GM12878 (cell line): ENCODE data around the gene MICAL3. TPM values are rescaled to one million over a fixed set of nuclear protein-coding genes. Genes with fewer than 3 reads are reported as not detected.

Experiments
- ATAC-seq: fragments of 200-7000 bp; cut with Tn5 transposase; 3 replicates; pipeline ENCODE4 v1.9.1; 2020; ENCODE audit warnings: mild to moderate bottlenecking, moderate library complexity
- BruUV-seq: library from RNA; stranded (reverse); fragments of 400-500 nt; replicated peaks from 2 replicates; lab custom pipeline; 2021; lab: Mats Ljungman, UMichigan
- CTCF ChIA-PET: fragments of 300-600 bp; sonication (Branson Sonifier 250); formaldehyde crosslinking; extraction: SDS; loops from one replicate; lab custom pipeline; 2021; ENCODE audit warnings: inconsistent platforms; lab: Yijun Ruan, JAX
- POLR2A ChIA-PET: fragments of 350-600 bp; formaldehyde crosslinking; extraction: SDS; loops from one replicate; lab custom pipeline; 2021; ENCODE audit warnings: inconsistent platforms; lab: Charles Lee
- RAD21 ChIA-PET: fragments of 300-600 bp; sonication (Branson Sonifier 250); formaldehyde crosslinking; loops from one replicate; lab custom pipeline; 2023; ENCODE audit warnings: antibody characterized with exemption; ENCODE audit not compliant: unreplicated experiment; lab: Charles Lee
- SMC1A ChIA-PET: fragments of 300-600 bp; sonication (Branson Sonifier 250); formaldehyde crosslinking; loops from one replicate; lab custom pipeline; 2023; ENCODE audit not compliant: unreplicated experiment, uncharacterized antibody; lab: Charles Lee
- DNase-seq: peaks from one replicate; pipeline ENCODE4 v3.0.0-alpha.2; 2011; ENCODE audit warnings: low read depth, low spot score
- FAIRE-seq: peaks from 3 replicates; lab custom pipeline; 2011; peaks lifted over from hg19 to GRCh38; lab: Jason Lieb, UNC
- H2AFZ ChIP-seq: 2 replicates; pipeline ENCODE4 v1.6.0; 2011; ENCODE audit warnings: low read depth, low read length, control low read depth; ENCODE audit not compliant: control insufficient read depth
- H3K27ac ChIP-seq: 2 replicates; pipeline ENCODE4 v1.5.1; 2011; ENCODE audit warnings: control low read depth; ENCODE audit not compliant: control insufficient read depth, insufficient read depth
- H3K27me3 ChIP-seq, 2 experiments: replicated peaks in 1 of 2; 2 replicates each; pipeline versions ENCODE4 v1.6.0 to v1.6.1; 2011; ENCODE audit warnings: low read length in 1 of 2; ENCODE audit not compliant: control insufficient read depth in 2 of 2, insufficient read depth in 2 of 2
- H3K36me3 ChIP-seq, 2 experiments: 2 replicates each; pipeline ENCODE4 v1.5.1; 2011; ENCODE audit warnings: low read length in 1 of 2; ENCODE audit not compliant: control insufficient read depth in 2 of 2, insufficient read depth in 2 of 2
- H3K4me1 ChIP-seq: 2 replicates; pipeline ENCODE4 v1.6.1; 2011; ENCODE audit warnings: mild to moderate bottlenecking, low read length, moderate library complexity, mixed read lengths; ENCODE audit not compliant: control insufficient read depth, insufficient read depth
- H3K4me2 ChIP-seq: 2 replicates; pipeline ENCODE4 v1.6.0; 2011; ENCODE audit warnings: control low read depth; ENCODE audit not compliant: control insufficient read depth, insufficient read depth
- H3K4me3 ChIP-seq: fragments of 200-600 bp; sonication (generic); 2 replicates; pipeline ENCODE4 v1.5.1; 2016
- H3K79me2 ChIP-seq: 2 replicates; pipeline ENCODE4 v1.6.0; 2011; ENCODE audit warnings: low read length; ENCODE audit not compliant: control insufficient read depth, insufficient read depth
- H3K9ac ChIP-seq: 2 replicates; pipeline ENCODE4 v1.8.0; 2011; ENCODE audit warnings: low read length, control low read depth, mixed read lengths; ENCODE audit not compliant: control insufficient read depth, insufficient read depth
- H3K9me3 ChIP-seq: replicated peaks from 3 replicates; pipeline ENCODE4 v1.5.1; 2011; ENCODE audit warnings: mild to moderate bottlenecking, low read length; ENCODE audit not compliant: control insufficient read depth, insufficient read depth
- H4K20me1 ChIP-seq: 2 replicates; pipeline ENCODE4 v1.6.0; 2011; ENCODE audit not compliant: control insufficient read depth, insufficient read depth
- ATF2 ChIP-seq: IDR thresholded peaks from 2 replicates; pipeline ENCODE4 v1.6.1; 2012; ENCODE audit warnings: low read length, inconsistent platforms
- ATF7 ChIP-seq: fragments of 450-650 bp; IDR thresholded peaks from 2 replicates; pipeline ENCODE4 v1.6.1; 2016; ENCODE audit warnings: low read depth, mild to moderate bottlenecking
- BHLHE40 ChIP-seq, 2 experiments: fragments of 450-650 bp in 1 of 2; IDR thresholded peaks; 2 replicates each; pipeline ENCODE4 v1.6.1; 2011 to 2017; ENCODE audit warnings: low read depth in 2 of 2, borderline replicate concordance in 1 of 2, improper control_type of control experiment in 1 of 2, low read length in 1 of 2, mild to moderate bottlenecking in 1 of 2
- CHD2 ChIP-seq: IDR thresholded peaks from 2 replicates; pipeline ENCODE4 v1.6.1; 2011; ENCODE audit warnings: low read depth, low read length, improper control_type of control experiment, borderline replicate concordance
- CTCF ChIP-seq, 3 experiments: IDR thresholded peaks in 2 of 3; conservative IDR thresholded peaks in 1 of 3; 2 replicates each; pipeline ENCODE4 v1.5.1; 2011; ENCODE audit warnings: low read depth in 3 of 3, low read length in 3 of 3, mild to moderate bottlenecking in 3 of 3, control low read depth in 2 of 3, moderate library complexity in 2 of 3, inconsistent platforms in 1 of 3, mixed read lengths in 1 of 3; ENCODE audit not compliant: control insufficient read depth in 2 of 3, insufficient read depth in 1 of 3; ENCODE audit errors: extremely low read depth in 1 of 3
- HDGF ChIP-seq: fragments of 450-650 bp; IDR thresholded peaks from 2 replicates; pipeline ENCODE4 v1.6.1; 2016; ENCODE audit warnings: antibody characterized with exemption
- MAX ChIP-seq: IDR thresholded peaks from 2 replicates; pipeline ENCODE4 v1.6.1; 2012; ENCODE audit warnings: low read depth, low read length, improper control_type of control experiment
- MEF2B ChIP-seq: fragments of 450-650 bp; IDR thresholded peaks from 2 replicates; pipeline ENCODE4 v1.6.1; 2018; ENCODE audit warnings: mild to moderate bottlenecking, moderate library complexity; ENCODE audit not compliant: partially characterized antibody, poor library complexity, severe bottlenecking
- NFYB ChIP-seq: IDR thresholded peaks from 2 replicates; pipeline ENCODE4 v1.6.1; 2011; ENCODE audit warnings: low read depth, mild to moderate bottlenecking, low read length, improper control_type of control experiment, moderate library complexity; ENCODE audit not compliant: insufficient read depth
- NR2C1 ChIP-seq: fragments of 450-650 bp; IDR thresholded peaks from 2 replicates; pipeline ENCODE4 v1.6.1; 2017; ENCODE audit warnings: antibody characterized with exemption, mild to moderate bottlenecking, moderate library complexity
- NR2F1 ChIP-seq: fragments of 450-650 bp; conservative IDR thresholded peaks from 2 replicates; pipeline ENCODE4 v1.6.1; 2017; ENCODE audit warnings: mild to moderate bottlenecking
- NRF1 ChIP-seq: conservative IDR thresholded peaks from 2 replicates; pipeline ENCODE4 v1.6.1; 2011; ENCODE audit warnings: mild to moderate bottlenecking, low read depth, low read length, improper control_type of control experiment
- RUNX3 ChIP-seq: IDR thresholded peaks from 2 replicates; pipeline ENCODE4 v1.6.1; 2012; ENCODE audit warnings: low read length, inconsistent platforms
- SPI1 ChIP-seq: IDR thresholded peaks from 2 replicates; pipeline ENCODE4 v1.6.1; 2011; ENCODE audit warnings: low read depth, mild to moderate bottlenecking, low read length, moderate library complexity, borderline replicate concordance; ENCODE audit not compliant: insufficient read depth
- STAT3 ChIP-seq: IDR thresholded peaks from 2 replicates; pipeline ENCODE4 v1.6.1; 2011; ENCODE audit warnings: low read depth, low read length, improper control_type of control experiment
- ZNF592 ChIP-seq: fragments of 450-650 bp; IDR thresholded peaks from 2 replicates; pipeline ENCODE4 v1.6.1; 2017; ENCODE audit warnings: mild to moderate bottlenecking, moderate library complexity
- ZZZ3 ChIP-seq: IDR thresholded peaks from 2 replicates; pipeline ENCODE4 v1.6.1; 2011; ENCODE audit warnings: low read depth; ENCODE audit not compliant: control insufficient read depth, insufficient read length
- WGBS: methylation state at CpG from one replicate; pipeline ENCODE4 v1.1.6; 2016; ENCODE audit warnings: low lambda C conversion rate; ENCODE audit not compliant: insufficient replicate concordance, insufficient coverage; ENCODE audit errors: missing lambda C conversion rate; 5-methylcytosine and 5-hydroxymethylcytosine counted together
- in situ Hi-C: fragments of 300-500 bp; cut with MboI; formaldehyde crosslinking; loops from 9 replicates; pipeline ENCODE4 v1.14.3; 2018; ENCODE audit warnings: mixed read lengths
- intact Hi-C: fragments of 100-400 bp; cut with micrococcal nuclease; formaldehyde crosslinking; loops from one replicate; pipeline ENCODE4 v1.14.2; 2022; ENCODE audit not compliant: unreplicated experiment
- polyA plus RNA-seq, 11 experiments: library from polyadenylated mRNA; depleted of rRNA in 4 of 11; unstranded in 6 of 11; stranded (reverse) in 5 of 11; fragments of >200 nt; fragmentation: Nextera tagmentation in 4 of 11; fragmentation: Illumina TruSeq in 1 of 11; extraction: Ambion mirVana in 4 of 11; extraction: Trizol in 1 of 11; gene quantifications; 1 replicate in 1 of 11; 2 replicates in 10 of 11; pipeline versions ENCODE4 v1.2.1 to v1.2.3, GENCODE V29; 2011 to 2016; ENCODE audit warnings: inconsistent platforms in 2 of 11, missing spikeins in 2 of 11, low read depth in 1 of 11
- total RNA-seq, 4 experiments: library from RNA; depleted of rRNA in 3 of 4; stranded (reverse); fragments of >200 nt in 3 of 4; fragmentation: Illumina TruSeq in 1 of 4; extraction: Trizol in 1 of 4; gene quantifications; 2 replicates each; pipeline versions ENCODE4 v1.2.1 to v1.2.3, GENCODE V29; 2013 to 2021

Gene MICAL3
- total and polyA plus RNA-seq, 10 of the 15 experiments (the other 5 are each of a cell fraction or from before 2014, with no cell fraction given): 2.6 to 92.2 (median 24.0) TPM

- 59% methylated on average over 11 of the region's 11 CpGs for WGBS
- in situ Hi-C loops: no loop called here
Measured at GRCh38 chr22:17969701-17970113, 54.7 kb downstream of the MICAL3 start.

More at GRCh38 chr22:17969701-17970113, 54.7 kb downstream of the MICAL3 start:
- TF ChIP-seq CTCF (IDR thresholded peaks at IDR 0.05 in 2 of 3, conservative IDR thresholded peaks at IDR 0.05 in 1 of 3; ENCODE audit: control insufficient read depth in 2 of 3, extremely low read depth in 1 of 3, insufficient read depth in 1 of 3, low read depth in 3 of 3, low read length in 3 of 3) (no peak), HDGF (no peak), BHLHE40 (IDR thresholded peaks at IDR 0.05; ENCODE audit: borderline replicate concordance in 1 of 2, low read depth in 2 of 2, low read length in 1 of 2) (no peak), NR2F1 (no peak), NR2C1 (no peak), ATF2 (no peak), NRF1 (no peak), ATF7 (no peak), MAX (no peak), RUNX3 (no peak), CHD2 (no peak), ZZZ3 (no peak), ZNF592 (no peak), STAT3 (no peak), SPI1 (no peak), NFYB (no peak), MEF2B (no peak)
- Histone ChIP-seq H3K4me2 (no peak overlapping the region), H3K79me2 (peaks cover 21% of the 10 kb centered on the region), H3K9me3 (no peaks in the 10 kb centered on the region), H3K27me3 (no peaks in the 10 kb centered on the region; a peak in 1 of 4 replicates), H3K36me3 (peaks cover 4 to 22% of the 10 kb centered on the region in 2 experiments; a peak in 3 of 4 replicates), H3K27ac (no peak overlapping the region), H3K9ac (no peak overlapping the region), H3K4me3 (no peak overlapping the region), H4K20me1 (no peaks in the 10 kb centered on the region), H3K4me1 (peaks cover 31% of the 10 kb centered on the region), H2AFZ (no peak overlapping the region)
- ChIA-PET POLR2A (no interaction called here), CTCF (no interaction called here), RAD21 (no interaction called here), SMC1A (no interaction called here)
- no peak for ATAC-seq
- no TSS peak for BruUV-seq
- intact Hi-C loops: loop anchor here (10.0 kb wide), 1 partner anchor 135 kb away; no protein-coding TSS in a partner anchor
- no peak for FAIRE-seq
- DNase-seq: no peak
